Endothelial cell (in vitro differentiated cells): ENCODE measurements around the gene TXNDC17. TPM values are rescaled to one million over a fixed set of nuclear protein-coding genes. Genes with fewer than 3 reads are reported as not detected.
"Not testable (repeated sequence)": the region's sequence is repeated elsewhere in the genome, so short reads cannot be mapped to it uniquely, and the experiment has no call there.

Experiments used
- DNase-seq: peaks from one replicate; pipeline ENCODE4 v3.0.0; 2021; ENCODE audit warnings: low spot score
- H3K27ac Mint-ChIP-seq: one replicate; pipeline ENCODE4 v1.8.0; 2021; ENCODE audit warnings: mixed read lengths, inconsistent platforms; ENCODE audit not compliant: unreplicated experiment
- H3K27me3 Mint-ChIP-seq: one replicate; pipeline ENCODE4 v1.8.0; 2021; ENCODE audit warnings: mild to moderate bottlenecking, moderate library complexity, mixed read lengths, inconsistent platforms; ENCODE audit not compliant: unreplicated experiment
- H3K36me3 Mint-ChIP-seq: one replicate; pipeline ENCODE4 v1.8.0; 2021; ENCODE audit warnings: mild to moderate bottlenecking, low read depth, mixed read lengths, inconsistent platforms; ENCODE audit not compliant: unreplicated experiment
- H3K4me1 Mint-ChIP-seq: one replicate; pipeline ENCODE4 v1.8.0; 2021; ENCODE audit warnings: mild to moderate bottlenecking, mixed read lengths, inconsistent platforms; ENCODE audit not compliant: unreplicated experiment
- H3K4me3 Mint-ChIP-seq: one replicate; pipeline ENCODE4 v1.8.0; 2021; ENCODE audit warnings: mild to moderate bottlenecking, mixed read lengths, inconsistent platforms; ENCODE audit not compliant: unreplicated experiment
- H3K9me3 Mint-ChIP-seq: one replicate; pipeline ENCODE4 v1.8.0; 2021; ENCODE audit warnings: mixed read lengths, inconsistent platforms; ENCODE audit not compliant: unreplicated experiment
- total RNA-seq: library from RNA; stranded (reverse); fragmentation: NEBNext Ultra II Directional; extraction: Animal tissue kit (Norgen Biotek cat#: 25700); gene quantifications from one replicate; pipeline ENCODE4 v1.2.1, GENCODE V29; 2021; ENCODE audit not compliant: unreplicated experiment
- TF ChIP-seq, protein P1 (sequence below): fragments of 200-600 bp; sonication (generic); IDR thresholded peaks from one replicate; pipeline ENCODE4 v1.5.0; 2021; ENCODE audit warnings: antibody characterized with exemption; ENCODE audit not compliant: unreplicated experiment

Gene TXNDC17
- total RNA-seq, 1 donor from 2014 or later: 94.2 TPM

- H3K4me1 Mint-ChIP-seq: peaks cover 5% of the 10 kb centered on the region
- peaks cover 3% of the 10 kb centered on the region for H3K27me3 Mint-ChIP-seq
- no peaks in the 10 kb centered on the region for H3K9me3 Mint-ChIP-seq
- no peak overlapping the region for H3K27ac Mint-ChIP-seq
- H3K4me3 Mint-ChIP-seq: no peak overlapping the region
- H3K36me3 Mint-ChIP-seq: no peaks in the 10 kb centered on the region
- TF ChIP-seq, protein P1, sequence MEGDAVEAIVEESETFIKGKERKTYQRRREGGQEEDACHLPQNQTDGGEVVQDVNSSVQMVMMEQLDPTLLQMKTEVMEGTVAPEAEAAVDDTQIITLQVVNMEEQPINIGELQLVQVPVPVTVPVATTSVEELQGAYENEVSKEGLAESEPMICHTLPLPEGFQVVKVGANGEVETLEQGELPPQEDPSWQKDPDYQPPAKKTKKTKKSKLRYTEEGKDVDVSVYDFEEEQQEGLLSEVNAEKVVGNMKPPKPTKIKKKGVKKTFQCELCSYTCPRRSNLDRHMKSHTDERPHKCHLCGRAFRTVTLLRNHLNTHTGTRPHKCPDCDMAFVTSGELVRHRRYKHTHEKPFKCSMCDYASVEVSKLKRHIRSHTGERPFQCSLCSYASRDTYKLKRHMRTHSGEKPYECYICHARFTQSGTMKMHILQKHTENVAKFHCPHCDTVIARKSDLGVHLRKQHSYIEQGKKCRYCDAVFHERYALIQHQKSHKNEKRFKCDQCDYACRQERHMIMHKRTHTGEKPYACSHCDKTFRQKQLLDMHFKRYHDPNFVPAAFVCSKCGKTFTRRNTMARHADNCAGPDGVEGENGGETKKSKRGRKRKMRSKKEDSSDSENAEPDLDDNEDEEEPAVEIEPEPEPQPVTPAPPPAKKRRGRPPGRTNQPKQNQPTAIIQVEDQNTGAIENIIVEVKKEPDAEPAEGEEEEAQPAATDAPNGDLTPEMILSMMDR: no peak
- DNase-seq: no peak
Measured at GRCh38 chr17:6684881-6685767, 44.3 kb downstream of the TXNDC17 start.

DNA sequence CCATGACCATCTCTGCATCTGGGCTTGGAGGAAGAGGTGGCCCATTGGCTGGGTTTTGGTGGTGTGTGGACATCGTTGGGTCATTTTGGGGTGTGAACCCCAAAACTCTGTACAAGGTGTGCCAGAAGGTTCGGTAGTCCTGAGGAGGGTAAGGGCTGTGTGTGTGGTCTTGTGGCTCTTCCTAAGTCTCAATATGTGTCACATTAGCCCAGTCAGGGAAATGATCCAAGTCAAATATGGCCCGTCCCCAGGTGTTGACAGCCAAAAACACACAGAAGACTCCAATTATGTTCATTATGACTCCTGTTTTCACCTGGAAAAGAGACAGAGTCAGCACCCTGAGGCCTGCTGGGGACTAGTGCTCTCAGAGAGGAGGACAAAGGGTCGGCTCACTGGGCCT, 45.2 kb downstream of the TXNDC17 start:
- peaks cover 5% of the 10 kb centered on the region for H3K27me3 Mint-ChIP-seq
- no peak overlapping the region for H3K4me3 Mint-ChIP-seq
- DNase-seq: no peak
- H3K27ac Mint-ChIP-seq: no peak overlapping the region
- TF ChIP-seq, protein P1: no peak
- H3K9me3 Mint-ChIP-seq: no peaks in the 10 kb centered on the region
- H3K36me3 Mint-ChIP-seq: no peaks in the 10 kb centered on the region
- H3K4me1 Mint-ChIP-seq: peaks cover 5% of the 10 kb centered on the region

- H3K4me3 Mint-ChIP-seq: no peak overlapping the region
- H3K4me1 Mint-ChIP-seq: peaks cover 4% of the 10 kb centered on the region
- H3K27me3 Mint-ChIP-seq: peaks cover 6% of the 10 kb centered on the region
- no peak overlapping the region for H3K27ac Mint-ChIP-seq
- H3K9me3 Mint-ChIP-seq: no peaks in the 10 kb centered on the region
- no peak for DNase-seq
- TF ChIP-seq, protein P1: no peak
- no peaks in the 10 kb centered on the region for H3K36me3 Mint-ChIP-seq
Measured at GRCh38 chr17:6688944-6689343, 48.1 kb downstream of the TXNDC17 start.

- H3K27me3 Mint-ChIP-seq: peaks cover 7% of the 10 kb centered on the region
- TF ChIP-seq, protein P1: no peak
Measured at GRCh38 chr17:6690641-6691040, 49.8 kb downstream of the TXNDC17 start.

GRCh38 chr17:6691546-6691945, 50.7 kb downstream of the TXNDC17 start:
- Mint-ChIP-seq H3K27me3 (peaks cover 9% of the 10 kb centered on the region), H3K36me3 (no peaks in the 10 kb centered on the region), H3K4me1 (no peaks in the 10 kb centered on the region), H3K27ac (no peak overlapping the region), H3K4me3 (no peak overlapping the region), H3K9me3 (no peaks in the 10 kb centered on the region)
- TF ChIP-seq, protein P1: no peak
- no peak for DNase-seq

More at GRCh38 chr17:6690641-6691040, 49.8 kb downstream of the TXNDC17 start:
- DNase-seq: no peak
- no peak overlapping the region for H3K27ac Mint-ChIP-seq
- H3K9me3 Mint-ChIP-seq: no peaks in the 10 kb centered on the region
- no peak overlapping the region for H3K4me3 Mint-ChIP-seq
- H3K4me1 Mint-ChIP-seq: no peaks in the 10 kb centered on the region
- no peaks in the 10 kb centered on the region for H3K36me3 Mint-ChIP-seq

GRCh38 chr17:6691958-6692357, 51.1 kb downstream of the TXNDC17 start:
- DNase-seq, H3K27ac Mint-ChIP-seq, H3K27me3 Mint-ChIP-seq, H3K4me1 Mint-ChIP-seq, H3K9me3 Mint-ChIP-seq, H3K36me3 Mint-ChIP-seq: not testable (repeated sequence)
- H3K4me3 Mint-ChIP-seq: peak overlapping the region; percentile 10
